ENCODE data around the gene TSEN54.

TSEN54 gene

GRCh38 chr17:75504347-75505151, 11.8 kb upstream of the TSEN54 start:
- DNase-seq (ENCODE audit: low read depth) = no peak

GRCh38 chr17:75505152-75505409, 11.2 kb upstream of the TSEN54 start:
- DNase-seq (ENCODE audit: low read depth) = no peak

DNA sequence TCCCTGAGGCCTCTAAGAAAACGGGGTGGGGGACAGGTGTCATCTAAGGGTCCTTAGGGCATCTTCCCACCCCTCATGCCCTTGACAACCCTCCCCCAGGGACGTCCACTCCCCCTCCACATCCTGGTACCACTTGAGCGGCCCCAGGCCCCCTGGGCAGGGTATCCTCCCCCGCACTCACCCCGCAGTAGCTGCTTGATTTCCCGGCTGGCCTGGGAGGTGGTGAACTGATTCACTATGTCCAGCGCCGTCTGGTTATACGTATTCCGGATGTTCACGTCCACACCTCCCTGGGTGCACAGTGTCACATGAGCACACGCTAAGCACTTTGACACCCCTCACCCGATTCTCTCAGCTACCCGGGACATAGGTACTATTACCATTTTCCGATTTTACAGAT, 10.7 kb upstream of the TSEN54 start:
- DNase-seq (ENCODE audit: low read depth) = no peak

DNA sequence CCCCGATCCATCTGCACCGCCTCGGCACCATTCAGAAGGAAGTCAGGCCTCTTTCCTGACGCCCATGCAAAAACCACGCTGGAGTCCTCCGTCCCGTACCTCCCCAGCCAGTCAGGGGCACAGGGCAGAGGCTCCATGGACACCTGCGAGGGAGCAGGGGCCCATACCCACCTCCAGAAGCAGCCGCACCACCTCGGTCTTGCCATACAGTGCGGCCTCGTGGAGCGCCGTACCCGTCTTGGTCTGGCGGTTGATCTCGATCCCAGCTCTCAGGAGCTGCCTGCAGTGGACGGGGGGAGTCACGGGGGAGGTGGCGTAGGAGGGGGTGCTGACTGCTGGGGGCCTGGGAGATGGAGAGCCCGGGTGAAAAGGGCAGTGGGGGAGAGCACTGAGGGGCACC, 10.2 kb upstream of the TSEN54 start:
- no peak for DNase-seq (ENCODE audit: low read depth)

DNA sequence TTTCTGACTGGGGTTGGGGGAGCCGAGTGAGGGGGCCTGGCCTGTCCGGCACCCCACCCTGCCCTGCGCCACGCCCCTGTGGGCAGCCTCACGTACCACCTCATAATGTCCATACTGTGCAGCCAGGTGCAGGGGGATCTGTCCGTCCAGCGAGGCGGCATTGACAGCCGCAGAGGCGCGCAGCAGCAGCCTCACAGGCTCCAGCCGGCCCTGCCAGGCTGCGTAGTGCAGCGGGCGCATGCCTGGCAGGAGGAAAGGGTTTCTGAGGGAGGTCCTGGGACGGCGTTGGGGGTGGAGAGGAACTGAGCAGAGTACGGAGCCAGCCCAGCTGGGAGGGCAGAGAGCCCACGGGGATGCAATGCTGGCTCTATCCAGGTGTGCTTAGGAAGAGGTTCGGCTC, 9.4 kb upstream of the TSEN54 start:
- DNase-seq (ENCODE audit: low read depth) = no peak

DNA sequence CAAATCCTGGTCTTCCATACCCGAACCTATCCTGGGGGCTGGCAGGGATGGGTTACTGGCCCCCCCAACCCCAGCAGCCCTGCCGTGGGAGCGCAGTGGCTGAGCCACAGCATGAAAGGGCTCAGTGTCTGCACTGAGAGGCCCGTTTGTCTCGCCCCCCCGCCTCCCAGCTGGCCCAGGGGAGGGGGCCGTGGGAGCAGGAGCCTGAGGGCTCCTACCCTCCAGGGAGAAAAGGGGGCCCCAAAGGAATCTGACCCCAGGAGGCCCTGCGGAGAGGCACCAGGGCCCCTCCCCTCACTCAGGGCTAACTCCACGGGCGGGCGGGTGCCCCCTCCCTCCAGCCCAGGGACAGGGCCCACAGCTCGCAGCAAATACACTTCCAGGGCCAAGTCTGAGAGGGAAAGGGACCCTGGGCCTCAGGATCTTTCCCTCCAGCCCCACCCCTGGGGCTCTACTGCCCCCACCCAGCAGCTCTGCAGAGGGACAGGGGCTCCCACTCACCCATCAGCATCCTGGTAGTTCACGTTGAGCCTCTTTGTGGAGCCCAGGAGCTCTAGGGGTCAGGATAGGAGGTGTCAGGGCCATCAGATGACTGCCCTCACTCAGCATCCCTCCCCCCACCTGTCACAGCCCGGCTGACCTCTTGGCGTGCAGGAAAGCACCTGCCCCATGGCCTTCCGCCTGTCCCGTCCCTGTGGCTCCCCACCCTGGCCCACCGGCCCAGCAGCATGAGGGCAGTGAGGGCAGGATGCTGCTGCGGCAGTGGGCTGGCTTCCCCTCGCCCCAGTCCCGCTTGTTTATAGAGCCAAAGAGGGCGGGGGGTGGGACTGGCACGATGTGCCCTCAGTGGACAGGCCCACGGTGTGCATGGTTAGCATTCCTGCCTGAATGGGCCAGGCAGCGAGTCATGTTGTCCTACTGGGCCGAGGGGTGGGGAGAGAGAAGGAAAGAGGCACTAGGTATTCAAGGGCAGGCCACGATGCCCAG, 8.3 kb upstream of the TSEN54 start:
- no peak for DNase-seq (ENCODE audit: low read depth)

DNA sequence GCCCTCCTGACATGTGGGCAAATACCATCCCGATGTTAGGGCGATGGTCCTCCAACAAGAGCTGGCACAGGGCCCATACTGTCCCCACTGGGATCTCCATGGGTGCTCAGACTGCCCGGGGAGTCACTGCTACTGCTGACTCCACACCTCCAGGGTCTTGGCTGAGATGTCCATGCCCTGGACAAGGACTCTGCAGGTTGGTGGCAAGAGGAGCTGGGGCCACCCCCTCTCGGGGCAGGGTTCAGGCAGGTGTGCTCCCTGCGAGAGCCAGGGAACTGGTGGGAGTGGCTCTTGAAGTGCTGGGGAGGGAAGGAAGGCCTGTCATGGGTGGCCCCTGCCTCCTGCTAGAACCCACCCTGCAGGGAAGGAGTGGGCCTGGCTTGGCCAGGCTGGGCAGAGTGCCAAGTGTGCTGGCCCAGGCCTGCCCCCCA, 7.4 kb upstream of the TSEN54 start:
- DNase-seq (ENCODE audit: low read depth) = no peak

GRCh38 chr17:75509528-75510258, 6.6 kb upstream of the TSEN54 start:
- no peak for DNase-seq (ENCODE audit: low read depth)

DNA sequence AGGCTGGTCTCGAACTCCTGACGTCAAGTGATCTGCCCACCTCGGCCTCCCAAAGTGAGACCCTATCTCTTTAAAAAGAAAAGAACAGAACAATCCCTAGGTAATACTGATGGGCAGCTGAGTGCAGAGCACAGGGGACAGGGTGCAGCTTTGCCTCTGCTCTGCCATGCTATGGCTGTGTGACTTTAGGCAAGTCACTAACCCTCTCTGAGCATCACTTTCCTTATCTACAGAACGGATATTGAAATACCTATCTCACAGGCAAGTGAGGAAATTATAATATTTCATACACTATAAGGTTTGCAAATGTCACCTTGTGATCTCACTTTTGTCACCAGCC, 5.1 kb upstream of the TSEN54 start:
- DNase-seq (ENCODE audit: low read depth) = no peak

- DNase-seq (ENCODE audit: low read depth) = no peak
These were observed 4.4 kb upstream of the TSEN54 start for GRCh38 chr17:75511610-75512575.

- no peak for DNase-seq (ENCODE audit: low read depth)
These were observed 3.2 kb upstream of the TSEN54 start for GRCh38 chr17:75512926-75513640.

DNA sequence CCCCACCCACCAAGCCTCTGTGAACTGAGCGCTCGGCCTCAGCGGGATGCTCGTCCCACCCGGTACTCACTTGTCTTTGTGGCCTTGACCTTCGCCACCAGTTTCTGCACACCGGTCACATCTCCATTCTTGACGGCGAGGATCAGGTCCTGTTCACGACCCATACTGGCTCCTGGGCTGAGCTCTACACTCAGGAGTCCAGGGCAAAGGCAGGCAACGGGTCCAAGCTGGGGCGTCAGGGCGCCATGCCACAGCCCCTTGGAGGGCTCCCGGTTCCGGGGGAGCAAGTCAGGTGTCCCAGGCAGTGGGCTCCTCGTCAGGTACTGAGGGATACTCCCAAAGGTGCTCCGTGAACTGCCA, 2.7 kb upstream of the TSEN54 start:
- DNase-seq (ENCODE audit: low read depth) = no peak

DNA sequence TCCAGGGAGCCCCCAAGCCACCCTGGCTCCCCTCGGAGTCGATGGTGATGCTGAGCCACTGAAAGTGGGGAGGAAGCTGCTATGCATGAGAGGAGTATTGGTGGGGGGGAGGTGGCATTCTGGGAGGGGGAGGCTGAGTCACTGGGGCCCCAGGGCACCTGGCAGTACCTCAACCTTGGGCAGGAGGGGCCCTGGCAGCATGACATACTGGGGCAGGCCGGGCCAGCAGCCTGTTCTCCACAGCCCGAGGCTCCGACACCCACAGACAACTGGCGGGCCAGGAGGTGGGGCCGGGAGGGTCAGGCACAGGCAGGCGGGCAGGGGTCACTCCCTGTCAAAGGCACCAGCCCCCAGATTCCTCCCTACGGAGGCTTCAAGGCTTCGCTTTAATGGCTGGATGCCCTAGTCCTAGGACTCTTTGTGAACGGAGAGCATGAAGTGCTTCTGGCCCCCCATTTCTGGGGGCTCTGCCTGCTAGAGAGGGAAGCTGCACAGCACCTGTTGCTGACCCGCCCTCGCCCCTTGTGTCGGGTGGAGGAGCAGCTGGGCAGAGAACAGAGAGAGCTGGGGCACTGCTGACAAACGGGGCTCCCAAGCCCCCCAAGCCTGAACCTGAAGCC, 1.9 kb upstream of the TSEN54 start:
- no peak for DNase-seq (ENCODE audit: low read depth)

DNA sequence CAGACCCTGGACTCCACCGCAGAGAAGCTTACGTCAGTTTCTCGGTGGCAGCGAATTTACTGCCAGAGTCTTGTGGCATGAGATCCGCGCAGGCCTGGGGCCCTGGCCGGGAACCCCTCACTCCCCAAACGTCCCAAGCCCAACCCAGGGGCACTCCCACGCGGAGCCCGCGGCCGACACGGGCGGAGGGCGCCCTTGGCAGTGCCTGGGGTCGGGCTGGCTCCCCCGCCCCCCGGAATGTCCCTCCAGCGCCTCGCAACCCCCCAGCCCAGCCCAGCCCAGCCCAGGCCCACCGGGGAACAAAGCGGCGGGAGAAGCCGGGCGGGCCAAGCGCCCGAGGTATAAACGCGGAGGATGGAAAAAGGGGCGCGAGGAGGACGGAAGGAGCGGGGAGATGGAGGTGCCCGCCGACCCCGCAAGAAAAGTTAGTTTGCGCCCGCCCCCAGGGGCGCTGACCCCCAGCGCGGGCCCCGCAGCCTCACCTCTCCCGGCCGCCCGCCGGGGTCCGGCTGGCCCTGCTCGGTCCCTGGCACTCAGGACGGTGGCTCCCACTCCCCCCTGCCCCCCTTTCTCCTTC, 1.3 kb upstream of the TSEN54 start:
- DNase-seq (ENCODE audit: low read depth) = no peak

DNA sequence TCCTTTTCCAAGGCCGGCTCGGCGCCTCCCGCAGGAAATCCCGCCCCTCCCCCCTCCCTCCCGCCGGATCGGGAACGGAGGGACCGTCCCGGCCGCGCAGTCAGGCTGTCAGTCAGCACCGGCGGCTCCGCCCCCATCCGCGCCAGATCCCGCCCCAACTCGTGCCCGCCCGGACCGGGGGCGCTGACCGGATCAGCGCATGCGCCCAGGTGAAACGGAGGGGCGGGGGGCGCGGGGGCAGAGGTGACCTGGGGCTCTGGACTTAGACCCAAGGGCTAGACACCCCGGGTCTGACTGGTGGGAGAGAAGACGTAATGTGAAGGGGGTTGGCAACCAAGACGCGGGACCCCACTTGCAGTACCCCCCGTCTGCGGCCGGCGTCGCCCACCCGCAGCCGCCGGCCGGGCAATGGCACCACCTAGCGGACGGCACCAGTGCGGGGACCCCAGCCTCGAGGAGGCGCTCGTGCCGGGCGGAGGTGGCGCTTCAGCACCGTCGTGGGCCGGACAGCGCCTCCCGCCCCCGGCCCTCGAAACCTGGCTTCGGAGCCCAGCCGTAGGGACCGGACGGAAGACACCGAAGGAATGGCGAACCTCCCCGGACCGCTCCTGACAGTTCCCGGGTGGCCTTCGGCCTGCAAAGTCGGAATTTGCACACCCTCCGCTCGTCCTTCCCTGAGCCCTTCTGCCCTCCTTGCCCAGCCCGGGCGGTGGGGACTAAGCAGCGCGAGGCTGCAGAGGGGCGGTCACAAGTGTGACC, 653 bp upstream of the TSEN54 start, which contains the start of gene CASKIN2:
CASKIN2 (minus strand) TSS at position 42 of the 759 bp plus-strand sequence. CDS start 1,733 bp downstream, outside the sequence.
- peak; percentile 62 for DNase-seq (ENCODE audit: low read depth)

DNA sequence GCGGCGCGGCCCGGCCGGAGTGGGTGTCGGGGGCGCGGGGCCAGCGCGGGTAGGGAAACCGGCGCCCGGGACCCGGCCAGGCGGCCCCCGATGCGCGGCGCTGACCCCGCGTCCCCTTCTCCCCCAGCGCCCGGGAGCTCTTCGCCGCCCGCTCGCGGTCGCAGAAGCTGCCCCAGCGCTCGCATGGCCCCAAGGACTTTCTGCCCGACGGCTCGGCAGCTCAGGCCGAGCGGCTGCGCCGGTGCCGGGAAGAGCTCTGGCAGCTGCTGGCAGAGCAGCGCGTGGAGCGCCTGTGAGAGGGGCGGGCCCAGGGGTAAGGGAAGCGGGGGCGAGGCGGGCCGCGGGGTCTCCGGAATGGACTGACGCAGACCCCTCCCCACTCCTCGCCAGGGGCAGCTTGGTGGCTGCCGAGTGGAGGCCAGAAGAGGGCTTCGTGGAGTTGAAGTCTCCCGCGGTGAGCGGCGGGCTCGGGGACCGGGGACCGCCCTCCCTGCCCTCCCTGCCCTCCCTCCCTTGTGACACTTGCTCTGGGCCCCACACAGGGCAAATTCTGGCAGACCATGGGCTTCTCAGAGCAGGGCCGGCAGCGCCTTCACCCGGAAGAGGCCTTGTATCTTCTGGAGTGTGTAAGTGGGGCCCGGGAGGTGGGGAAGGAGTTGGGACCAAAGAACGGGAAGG, 430 bp downstream of the TSEN54 start:
- no peak for DNase-seq (ENCODE audit: low read depth)

DNA sequence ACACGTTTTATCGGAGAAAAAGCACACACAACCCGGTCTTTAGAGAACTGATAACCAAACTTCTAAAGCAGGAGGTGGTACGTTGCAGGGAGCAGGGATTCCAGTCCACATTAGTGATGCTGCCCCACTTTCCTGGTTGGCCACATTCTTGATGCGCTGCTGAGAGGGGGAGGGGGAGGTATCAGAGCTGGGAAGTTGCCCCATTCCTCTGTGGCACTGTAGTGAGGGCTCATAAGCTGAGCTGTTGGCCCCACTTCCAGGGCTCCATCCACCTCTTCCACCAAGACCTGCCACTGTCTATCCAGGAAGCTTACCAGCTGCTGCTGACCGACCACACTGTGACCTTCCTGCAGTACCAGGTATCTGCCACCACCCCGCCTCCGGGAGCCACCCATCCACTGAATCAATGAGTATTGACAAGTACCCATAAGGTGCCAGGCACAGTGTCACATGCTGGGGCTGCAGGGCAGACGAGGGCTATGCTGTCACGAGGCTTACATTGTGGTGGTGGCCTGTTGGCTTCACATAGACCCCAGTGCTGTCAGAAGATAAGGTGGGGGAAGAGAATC, 1.1 kb downstream of the TSEN54 start:
- DNase-seq (ENCODE audit: low read depth) = no peak

GRCh38 chr17:75518201-75518600, 1.9 kb downstream of the TSEN54 start:
- no peak for DNase-seq (ENCODE audit: low read depth)

Data from HS-27A (cell line).